HG03103 (cell line): ENCODE data around the gene NR5A2.
A peak's percentile ranks its signal among the peaks of the same experiment; 100 is the strongest.

Source experiments
- ATAC-seq: cut with Tn5 transposase; IDR thresholded peaks from one replicate; pipeline ENCODE4 v1.9.1; 2021; ENCODE audit warnings: low read depth; ENCODE audit not compliant: unreplicated experiment

NR5A2 gene

GRCh38 chr1:200062143-200062542 lies 34.6 kb downstream of the NR5A2 start:
- ATAC-seq: no peak

GRCh38 chr1:200072636-200073285 lies 45.3 kb downstream of the NR5A2 start:
- peak; percentile 91 for ATAC-seq

- ATAC-seq: no peak
These were observed 45.8 kb downstream of the NR5A2 start for GRCh38 chr1:200073286-200073637.

GRCh38 chr1:200075522-200075921 lies 48.0 kb downstream of the NR5A2 start:
- no peak for ATAC-seq

- ATAC-seq: no peak
These were observed 48.5 kb downstream of the NR5A2 start for GRCh38 chr1:200075938-200076546.

GRCh38 chr1:200079232-200079940 lies 51.9 kb downstream of the NR5A2 start:
- ATAC-seq: no peak

- no peak for ATAC-seq
These were observed 53.9 kb downstream of the NR5A2 start for GRCh38 chr1:200081151-200081968.

- ATAC-seq: no peak
These were observed 54.4 kb downstream of the NR5A2 start for GRCh38 chr1:200081969-200082245.

- ATAC-seq: no peak
These were observed 54.8 kb downstream of the NR5A2 start for GRCh38 chr1:200082329-200082728.

- ATAC-seq: no peak
These were observed 63.0 kb downstream of the NR5A2 start for GRCh38 chr1:200090252-200091159.

- no peak for ATAC-seq
These were observed 67.6 kb downstream of the NR5A2 start for GRCh38 chr1:200095057-200095577.

GRCh38 chr1:200096774-200097173 lies 69.3 kb downstream of the NR5A2 start:
- ATAC-seq: no peak

GRCh38 chr1:200099040-200099439 lies 71.5 kb downstream of the NR5A2 start:
- no peak for ATAC-seq

- no peak for ATAC-seq
These were observed 76.6 kb downstream of the NR5A2 start for GRCh38 chr1:200103966-200104583.

GRCh38 chr1:200107004-200107470 lies 79.5 kb downstream of the NR5A2 start:
- no peak for ATAC-seq

- no peak for ATAC-seq
These were observed 81.1 kb downstream of the NR5A2 start for GRCh38 chr1:200108659-200109058.

- no peak for ATAC-seq
These were observed 84.8 kb downstream of the NR5A2 start for GRCh38 chr1:200112290-200112689.

- no peak for ATAC-seq
These were observed 88.0 kb downstream of the NR5A2 start for GRCh38 chr1:200115532-200115931.

GRCh38 chr1:200116324-200116723 lies 88.8 kb downstream of the NR5A2 start:
- ATAC-seq: no peak
